ENCODE measurements around the gene SBF2.

GRCh38 chr11:10019906-10020682, 273.9 kb downstream of the SBF2 start:
- TF ChIP-seq POLR2A (IDR thresholded peaks at IDR 0.05; ENCODE audit: extremely low read depth, insufficient read length) (no peak), CTCF (IDR thresholded peaks at IDR 0.05; ENCODE audit: low read depth, low read length) (no peak), MAX (IDR thresholded peaks at IDR 0.05; ENCODE audit: low read depth, low read length) (no peak), MYC (IDR thresholded peaks at IDR 0.05; ENCODE audit: low read depth, low read length) (no peak)
